Right lobe of liver (tissue), 4 donors: ENCODE measurements around the gene RHBG.

Experiments used
- POLR2A ChIP-seq: fragments of 450-650 bp; IDR thresholded peaks from one replicate; pipeline ENCODE4 v1.6.1; 2017; ENCODE audit warnings: antibody characterized with exemption, mild to moderate bottlenecking
- TF ChIP-seq, protein P1 (sequence below), 4 donors: fragments of 200-600 bp in 3 of 4; fragments of 450-650 bp in 1 of 4; IDR thresholded peaks; one replicate each; pipeline versions ENCODE4 v1.5.1 to v1.8.0; 2016 to 2022; ENCODE audit warnings: antibody characterized with exemption in 4 of 4, mild to moderate bottlenecking in 2 of 4
- donor health status: DM: no; HTN: no; CAD: no.
- donor health status: DM: no; HTN: no; CAD: no.
- donor health status: DM: no; HTN: yes; CAD: no.

- TF ChIP-seq, protein P1, sequence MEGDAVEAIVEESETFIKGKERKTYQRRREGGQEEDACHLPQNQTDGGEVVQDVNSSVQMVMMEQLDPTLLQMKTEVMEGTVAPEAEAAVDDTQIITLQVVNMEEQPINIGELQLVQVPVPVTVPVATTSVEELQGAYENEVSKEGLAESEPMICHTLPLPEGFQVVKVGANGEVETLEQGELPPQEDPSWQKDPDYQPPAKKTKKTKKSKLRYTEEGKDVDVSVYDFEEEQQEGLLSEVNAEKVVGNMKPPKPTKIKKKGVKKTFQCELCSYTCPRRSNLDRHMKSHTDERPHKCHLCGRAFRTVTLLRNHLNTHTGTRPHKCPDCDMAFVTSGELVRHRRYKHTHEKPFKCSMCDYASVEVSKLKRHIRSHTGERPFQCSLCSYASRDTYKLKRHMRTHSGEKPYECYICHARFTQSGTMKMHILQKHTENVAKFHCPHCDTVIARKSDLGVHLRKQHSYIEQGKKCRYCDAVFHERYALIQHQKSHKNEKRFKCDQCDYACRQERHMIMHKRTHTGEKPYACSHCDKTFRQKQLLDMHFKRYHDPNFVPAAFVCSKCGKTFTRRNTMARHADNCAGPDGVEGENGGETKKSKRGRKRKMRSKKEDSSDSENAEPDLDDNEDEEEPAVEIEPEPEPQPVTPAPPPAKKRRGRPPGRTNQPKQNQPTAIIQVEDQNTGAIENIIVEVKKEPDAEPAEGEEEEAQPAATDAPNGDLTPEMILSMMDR (IDR thresholded peaks at IDR 0.05), result no peak
- no peak for TF ChIP-seq POLR2A
Measured at GRCh38 chr1:156410740-156411139, 41.7 kb downstream of the RHBG start.
